ENCODE results near the gene CDAN1. TPM values are rescaled to one million over a fixed set of nuclear protein-coding genes. Genes with fewer than 3 reads are reported as not detected.

The CDAN1 gene
- total RNA-seq, 1 donor, result 7.6 TPM

- Histone ChIP-seq H3K4me1 (ENCODE audit: insufficient read depth, low read length) (no peaks in the 10 kb centered on the region), H3K4me3 (ENCODE audit: low read length) (no peak overlapping the region), H3K9me3 (ENCODE audit: low read depth, low read length) (no peaks in the 10 kb centered on the region), H3K27me3 (ENCODE audit: insufficient read depth, low read length) (no peaks in the 10 kb centered on the region)
Measured at GRCh38 chr15:42679285-42680141, 57.4 kb downstream of the CDAN1 start.

GRCh38 chr15:42675021-42675420, 61.9 kb downstream of the CDAN1 start:
- Histone ChIP-seq H3K9me3 (ENCODE audit: low read depth, low read length) (no peaks in the 10 kb centered on the region), H3K4me1 (ENCODE audit: insufficient read depth, low read length) (no peaks in the 10 kb centered on the region), H3K4me3 (ENCODE audit: low read length) (no peak overlapping the region), H3K27me3 (ENCODE audit: insufficient read depth, low read length) (no peaks in the 10 kb centered on the region)

- Histone ChIP-seq H3K9me3 (ENCODE audit: low read depth, low read length) (no peaks in the 10 kb centered on the region), H3K27me3 (ENCODE audit: insufficient read depth, low read length) (no peaks in the 10 kb centered on the region), H3K4me3 (ENCODE audit: low read length) (no peak overlapping the region), H3K4me1 (ENCODE audit: insufficient read depth, low read length) (no peaks in the 10 kb centered on the region)
Measured at GRCh38 chr15:42674472-42674871, 62.5 kb downstream of the CDAN1 start.

Other genes with a start within 250 kb of the CDAN1 start
- gene ZNF106, start 246.0 kb downstream of the CDAN1 start, total RNA-seq, result 70.6 TPM
- gene SNAP23, start 241.5 kb downstream of the CDAN1 start, total RNA-seq, result 84.8 TPM
- gene LRRC57, start 188.3 kb downstream of the CDAN1 start, total RNA-seq, result 23.9 TPM
- gene HAUS2, start 188.3 kb downstream of the CDAN1 start, total RNA-seq, result 31.8 TPM
- 4.0 TPM for gene STARD9, start 161.5 kb downstream of the CDAN1 start, total RNA-seq
- gene TTBK2, start 183.7 kb upstream of the CDAN1 start, total RNA-seq, result 14.2 TPM

Measured in mononuclear cell (primary cell).